Measurements from ENCODE around the gene FGGY.

Gene FGGY

DNA sequence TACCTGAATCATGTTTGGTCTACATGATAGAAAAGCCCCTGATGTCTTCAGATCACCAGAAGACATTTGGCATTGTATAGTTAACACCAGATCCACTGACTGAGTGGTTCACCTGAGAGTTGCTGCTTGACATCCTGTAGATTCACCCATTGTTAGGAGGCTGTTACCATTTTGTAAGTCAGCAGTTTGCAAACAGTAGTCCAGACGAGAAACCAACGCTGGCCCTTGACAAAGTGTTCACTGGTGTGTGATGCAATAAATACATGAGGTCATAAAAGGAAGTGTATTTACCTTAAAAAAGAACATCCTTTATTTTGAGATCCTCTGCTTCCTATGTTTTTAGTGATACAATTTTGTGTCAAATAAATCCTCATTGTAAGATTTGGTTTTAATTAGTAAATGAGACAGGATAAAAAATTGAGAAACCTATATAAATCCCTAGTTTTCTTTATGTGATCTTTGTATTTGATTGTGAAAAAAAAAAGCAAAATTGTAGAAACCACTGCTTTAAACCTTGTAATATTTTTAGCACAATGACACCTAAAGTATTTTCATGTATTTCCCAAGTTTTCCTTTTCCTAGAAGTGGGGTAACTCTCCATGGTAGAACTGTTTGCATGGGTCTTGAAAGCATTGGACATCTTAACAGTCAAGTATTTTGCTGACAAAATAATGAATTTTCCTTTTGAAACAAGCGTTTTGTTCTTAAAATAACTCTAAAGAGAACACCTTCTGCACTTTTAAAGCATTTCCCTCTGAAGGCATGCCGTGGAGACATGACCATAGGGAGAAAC lies 204.3 kb downstream of the FGGY start:
- H3K4me3 ChIP-seq (ENCODE audit: low read depth, low read length): no peak overlapping the region
- no peaks in the 10 kb centered on the region for H3K9me3 ChIP-seq (ENCODE audit: control insufficient read depth, insufficient read depth, low read depth, low read length)
- ChIA-PET POLR2A (no interaction called here), CTCF (interaction anchor here (0.6 to 0.8 kb wide), 2 partner anchors 81 to 201 kb away, joined by 3 to 4 read pairs; no protein-coding TSS in a partner anchor)
- TF ChIP-seq, protein P1, sequence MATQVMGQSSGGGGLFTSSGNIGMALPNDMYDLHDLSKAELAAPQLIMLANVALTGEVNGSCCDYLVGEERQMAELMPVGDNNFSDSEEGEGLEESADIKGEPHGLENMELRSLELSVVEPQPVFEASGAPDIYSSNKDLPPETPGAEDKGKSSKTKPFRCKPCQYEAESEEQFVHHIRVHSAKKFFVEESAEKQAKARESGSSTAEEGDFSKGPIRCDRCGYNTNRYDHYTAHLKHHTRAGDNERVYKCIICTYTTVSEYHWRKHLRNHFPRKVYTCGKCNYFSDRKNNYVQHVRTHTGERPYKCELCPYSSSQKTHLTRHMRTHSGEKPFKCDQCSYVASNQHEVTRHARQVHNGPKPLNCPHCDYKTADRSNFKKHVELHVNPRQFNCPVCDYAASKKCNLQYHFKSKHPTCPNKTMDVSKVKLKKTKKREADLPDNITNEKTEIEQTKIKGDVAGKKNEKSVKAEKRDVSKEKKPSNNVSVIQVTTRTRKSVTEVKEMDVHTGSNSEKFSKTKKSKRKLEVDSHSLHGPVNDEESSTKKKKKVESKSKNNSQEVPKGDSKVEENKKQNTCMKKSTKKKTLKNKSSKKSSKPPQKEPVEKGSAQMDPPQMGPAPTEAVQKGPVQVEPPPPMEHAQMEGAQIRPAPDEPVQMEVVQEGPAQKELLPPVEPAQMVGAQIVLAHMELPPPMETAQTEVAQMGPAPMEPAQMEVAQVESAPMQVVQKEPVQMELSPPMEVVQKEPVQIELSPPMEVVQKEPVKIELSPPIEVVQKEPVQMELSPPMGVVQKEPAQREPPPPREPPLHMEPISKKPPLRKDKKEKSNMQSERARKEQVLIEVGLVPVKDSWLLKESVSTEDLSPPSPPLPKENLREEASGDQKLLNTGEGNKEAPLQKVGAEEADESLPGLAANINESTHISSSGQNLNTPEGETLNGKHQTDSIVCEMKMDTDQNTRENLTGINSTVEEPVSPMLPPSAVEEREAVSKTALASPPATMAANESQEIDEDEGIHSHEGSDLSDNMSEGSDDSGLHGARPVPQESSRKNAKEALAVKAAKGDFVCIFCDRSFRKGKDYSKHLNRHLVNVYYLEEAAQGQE (tag by site-specific recombination; IDR thresholded peaks at IDR 0.05): peak; percentile 77
- TF ChIP-seq ZBTB21 (tag by site-specific recombination; IDR thresholded peaks at IDR 0.05): no peak
- no peak for TF ChIP-seq ZNF670 (tag by site-specific recombination; IDR thresholded peaks at IDR 0.05; ENCODE audit: low read depth)
- TF ChIP-seq ZNF629 (tag by site-specific recombination; IDR thresholded peaks at IDR 0.05): 0 out of 2 replicates have a peak, but pooled peaks have one; percentile 28
- no peak overlapping the region for H3K27ac ChIP-seq (ENCODE audit: extremely low read depth, low read depth, low read length)
- H3K4me1 ChIP-seq (ENCODE audit: control insufficient read depth, insufficient read depth, low read length): peaks cover 16% of the 10 kb centered on the region
- no peaks in the 10 kb centered on the region for H3K36me3 ChIP-seq (ENCODE audit: control insufficient read depth in 2 of 2, insufficient read depth in 1 of 2, low read length in 2 of 2)

DNA sequence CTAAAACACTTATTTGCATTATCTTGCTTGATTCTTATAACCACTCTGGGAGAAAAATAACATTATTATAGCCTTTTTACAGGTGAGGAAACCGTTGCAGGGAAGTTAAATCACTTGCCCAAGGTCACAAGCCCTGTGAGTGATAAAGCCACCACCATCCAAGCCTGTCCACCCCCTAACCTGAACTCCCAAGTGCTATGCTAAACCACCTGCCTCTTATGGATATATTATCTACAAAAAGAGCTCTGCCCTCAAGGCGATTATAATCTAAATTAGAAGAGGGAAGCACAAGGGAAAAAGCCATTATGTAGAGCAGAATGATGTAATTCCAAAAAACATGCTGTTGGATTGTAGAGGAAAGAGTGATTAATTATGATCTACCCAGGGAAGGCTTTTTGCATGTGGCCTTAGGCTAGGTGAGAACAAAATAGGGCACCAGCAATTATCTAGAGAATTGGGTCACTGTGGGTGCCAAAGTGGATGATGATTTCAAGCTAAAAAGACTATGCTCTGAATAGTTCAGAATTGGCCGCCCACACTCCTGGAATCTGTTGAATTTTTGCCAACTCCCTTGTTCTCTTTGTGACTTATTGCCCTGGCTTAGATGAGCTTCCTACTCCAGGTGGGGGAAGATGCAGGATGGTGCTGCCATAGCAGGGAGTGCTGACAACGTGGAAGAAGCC lies 205.3 kb downstream of the FGGY start:
- no peak overlapping the region for H3K27ac ChIP-seq (ENCODE audit: extremely low read depth, low read depth, low read length)
- H3K36me3 ChIP-seq (ENCODE audit: control insufficient read depth in 2 of 2, insufficient read depth in 1 of 2, low read length in 2 of 2): no peaks in the 10 kb centered on the region
- H3K4me1 ChIP-seq (ENCODE audit: control insufficient read depth, insufficient read depth, low read length): peaks cover 16% of the 10 kb centered on the region
- CTCF ChIA-PET: interaction anchor here (0.6 to 0.8 kb wide), 4 partner anchors 52 to 717 kb away, joined by 3 to 4 read pairs (median 4); no protein-coding TSS in a partner anchor
- POLR2A ChIA-PET: interaction anchor here (0.7 kb wide), 1 partner anchor 15 kb away, joined by 3 read pairs; no protein-coding TSS in a partner anchor
- H3K9me3 ChIP-seq (ENCODE audit: control insufficient read depth, insufficient read depth, low read depth, low read length): no peaks in the 10 kb centered on the region
- H3K4me3 ChIP-seq (ENCODE audit: low read depth, low read length): no peak overlapping the region
- TF ChIP-seq ZNF558 (tag by site-specific recombination; IDR thresholded peaks at IDR 0.05) (peak; percentile 17; the same call in 1 of the 2 replicates), KLF16 (tag by site-specific recombination; IDR thresholded peaks at IDR 0.05) (peak; percentile 48; the same call in 1 of the 2 replicates), ZNF596 (tag by site-specific recombination; IDR thresholded peaks at IDR 0.05) (no peak), ZNF548 (tag by site-specific recombination; IDR thresholded peaks at IDR 0.05) (no peak), ZBTB20 (tag by site-specific recombination; IDR thresholded peaks at IDR 0.05) (no peak), OSR2 (tag by site-specific recombination; IDR thresholded peaks at IDR 0.05) (peak; percentile 24; the same call in 1 of the 2 replicates), ZFHX2 (tag by site-specific recombination; conservative IDR thresholded peaks at IDR 0.05) (peak; percentile 78), ZNF843 (tag by site-specific recombination; IDR thresholded peaks at IDR 0.05) (peak; percentile 72), ZBTB8A (tag by site-specific recombination; IDR thresholded peaks at IDR 0.05) (peak; percentile 75), ZIC2 (tag by site-specific recombination; IDR thresholded peaks at IDR 0.05) (0 out of 2 replicates have a peak, but pooled peaks have one; percentile 11), SETDB1 (IDR thresholded peaks at IDR 0.05; ENCODE audit: insufficient read length, low read length) (peak; percentile 46), ZEB2 (tag by site-specific recombination; IDR thresholded peaks at IDR 0.05) (0 out of 2 replicates have a peak, but pooled peaks have one; percentile 58), ZFP41 (tag by site-specific recombination; IDR thresholded peaks at IDR 0.05; ENCODE audit: borderline replicate concordance) (no peak)
- TF ChIP-seq, protein P2, sequence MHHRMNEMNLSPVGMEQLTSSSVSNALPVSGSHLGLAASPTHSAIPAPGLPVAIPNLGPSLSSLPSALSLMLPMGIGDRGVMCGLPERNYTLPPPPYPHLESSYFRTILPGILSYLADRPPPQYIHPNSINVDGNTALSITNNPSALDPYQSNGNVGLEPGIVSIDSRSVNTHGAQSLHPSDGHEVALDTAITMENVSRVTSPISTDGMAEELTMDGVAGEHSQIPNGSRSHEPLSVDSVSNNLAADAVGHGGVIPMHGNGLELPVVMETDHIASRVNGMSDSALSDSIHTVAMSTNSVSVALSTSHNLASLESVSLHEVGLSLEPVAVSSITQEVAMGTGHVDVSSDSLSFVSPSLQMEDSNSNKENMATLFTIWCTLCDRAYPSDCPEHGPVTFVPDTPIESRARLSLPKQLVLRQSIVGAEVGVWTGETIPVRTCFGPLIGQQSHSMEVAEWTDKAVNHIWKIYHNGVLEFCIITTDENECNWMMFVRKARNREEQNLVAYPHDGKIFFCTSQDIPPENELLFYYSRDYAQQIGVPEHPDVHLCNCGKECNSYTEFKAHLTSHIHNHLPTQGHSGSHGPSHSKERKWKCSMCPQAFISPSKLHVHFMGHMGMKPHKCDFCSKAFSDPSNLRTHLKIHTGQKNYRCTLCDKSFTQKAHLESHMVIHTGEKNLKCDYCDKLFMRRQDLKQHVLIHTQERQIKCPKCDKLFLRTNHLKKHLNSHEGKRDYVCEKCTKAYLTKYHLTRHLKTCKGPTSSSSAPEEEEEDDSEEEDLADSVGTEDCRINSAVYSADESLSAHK (tag by site-specific recombination; IDR thresholded peaks at IDR 0.05): 0 out of 2 replicates have a peak, but pooled peaks have one; percentile 30
- TF ChIP-seq, protein P3, sequence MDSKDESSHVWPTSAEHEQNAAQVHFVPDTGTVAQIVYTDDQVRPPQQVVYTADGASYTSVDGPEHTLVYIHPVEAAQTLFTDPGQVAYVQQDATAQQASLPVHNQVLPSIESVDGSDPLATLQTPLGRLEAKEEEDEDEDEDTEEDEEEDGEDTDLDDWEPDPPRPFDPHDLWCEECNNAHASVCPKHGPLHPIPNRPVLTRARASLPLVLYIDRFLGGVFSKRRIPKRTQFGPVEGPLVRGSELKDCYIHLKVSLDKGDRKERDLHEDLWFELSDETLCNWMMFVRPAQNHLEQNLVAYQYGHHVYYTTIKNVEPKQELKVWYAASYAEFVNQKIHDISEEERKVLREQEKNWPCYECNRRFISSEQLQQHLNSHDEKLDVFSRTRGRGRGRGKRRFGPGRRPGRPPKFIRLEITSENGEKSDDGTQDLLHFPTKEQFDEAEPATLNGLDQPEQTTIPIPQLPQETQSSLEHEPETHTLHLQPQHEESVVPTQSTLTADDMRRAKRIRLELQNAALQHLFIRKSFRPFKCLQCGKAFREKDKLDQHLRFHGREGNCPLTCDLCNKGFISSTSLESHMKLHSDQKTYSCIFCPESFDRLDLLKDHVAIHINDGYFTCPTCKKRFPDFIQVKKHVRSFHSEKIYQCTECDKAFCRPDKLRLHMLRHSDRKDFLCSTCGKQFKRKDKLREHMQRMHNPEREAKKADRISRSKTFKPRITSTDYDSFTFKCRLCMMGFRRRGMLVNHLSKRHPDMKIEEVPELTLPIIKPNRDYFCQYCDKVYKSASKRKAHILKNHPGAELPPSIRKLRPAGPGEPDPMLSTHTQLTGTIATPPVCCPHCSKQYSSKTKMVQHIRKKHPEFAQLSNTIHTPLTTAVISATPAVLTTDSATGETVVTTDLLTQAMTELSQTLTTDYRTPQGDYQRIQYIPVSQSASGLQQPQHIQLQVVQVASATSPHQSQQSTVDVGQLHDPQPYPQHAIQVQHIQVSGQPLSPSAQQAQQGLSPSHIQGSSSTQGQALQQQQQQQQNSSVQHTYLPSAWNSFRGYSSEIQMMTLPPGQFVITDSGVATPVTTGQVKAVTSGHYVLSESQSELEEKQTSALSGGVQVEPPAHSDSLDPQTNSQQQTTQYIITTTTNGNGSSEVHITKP (tag by site-specific recombination; IDR thresholded peaks at IDR 0.05): peak; percentile 18; the same call in 1 of the 2 replicates
- TF ChIP-seq, protein P4, sequence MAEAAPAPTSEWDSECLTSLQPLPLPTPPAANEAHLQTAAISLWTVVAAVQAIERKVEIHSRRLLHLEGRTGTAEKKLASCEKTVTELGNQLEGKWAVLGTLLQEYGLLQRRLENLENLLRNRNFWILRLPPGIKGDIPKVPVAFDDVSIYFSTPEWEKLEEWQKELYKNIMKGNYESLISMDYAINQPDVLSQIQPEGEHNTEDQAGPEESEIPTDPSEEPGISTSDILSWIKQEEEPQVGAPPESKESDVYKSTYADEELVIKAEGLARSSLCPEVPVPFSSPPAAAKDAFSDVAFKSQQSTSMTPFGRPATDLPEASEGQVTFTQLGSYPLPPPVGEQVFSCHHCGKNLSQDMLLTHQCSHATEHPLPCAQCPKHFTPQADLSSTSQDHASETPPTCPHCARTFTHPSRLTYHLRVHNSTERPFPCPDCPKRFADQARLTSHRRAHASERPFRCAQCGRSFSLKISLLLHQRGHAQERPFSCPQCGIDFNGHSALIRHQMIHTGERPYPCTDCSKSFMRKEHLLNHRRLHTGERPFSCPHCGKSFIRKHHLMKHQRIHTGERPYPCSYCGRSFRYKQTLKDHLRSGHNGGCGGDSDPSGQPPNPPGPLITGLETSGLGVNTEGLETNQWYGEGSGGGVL (tag by site-specific recombination; IDR thresholded peaks at IDR 0.05): peak; percentile 21; the same call in 1 of the 2 replicates

Data from HEK293 (cell line).